NB4 (cell line): ENCODE results near the gene PPHLN1.

Experiments
- CTCF ChIP-seq: IDR thresholded peaks from one replicate; pipeline ENCODE4 v1.5.1; 2012; ENCODE audit warnings: low read depth, low read length
- MYC ChIP-seq: IDR thresholded peaks from 2 replicates; pipeline ENCODE4 v1.6.1; 2011; ENCODE audit warnings: low read depth, low read length
- POLR2A ChIP-seq: IDR thresholded peaks from 2 replicates; pipeline ENCODE4 v1.6.1; 2011; ENCODE audit warnings: mild to moderate bottlenecking; ENCODE audit not compliant: insufficient read length; ENCODE audit errors: extremely low read depth
- TF ChIP-seq, protein P1 (sequence below): IDR thresholded peaks from 2 replicates; pipeline ENCODE4 v1.6.1; 2011; ENCODE audit warnings: low read depth, low read length

DNA sequence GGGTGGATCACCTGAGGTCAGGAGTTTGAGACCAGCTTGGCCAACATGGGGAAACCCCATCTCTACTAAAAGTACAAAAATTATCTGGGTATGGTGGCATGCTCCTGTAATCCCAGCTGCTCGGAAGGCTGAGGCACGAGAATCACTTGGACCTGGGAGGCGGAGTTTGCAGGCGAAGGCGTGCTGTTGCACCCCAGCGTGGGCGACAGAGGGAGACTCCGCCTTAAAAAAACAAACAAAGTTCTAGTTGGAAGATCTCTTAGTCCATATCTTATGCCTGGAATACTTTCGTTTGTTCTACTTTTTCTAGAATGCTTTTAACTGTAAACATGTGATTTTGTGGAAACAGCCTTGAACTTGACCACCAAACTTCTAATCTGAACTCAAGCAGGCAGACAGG, 38.7 kb downstream of the PPHLN1 start:
- no peak for TF ChIP-seq CTCF
- no peak for TF ChIP-seq POLR2A
- TF ChIP-seq, protein P1, sequence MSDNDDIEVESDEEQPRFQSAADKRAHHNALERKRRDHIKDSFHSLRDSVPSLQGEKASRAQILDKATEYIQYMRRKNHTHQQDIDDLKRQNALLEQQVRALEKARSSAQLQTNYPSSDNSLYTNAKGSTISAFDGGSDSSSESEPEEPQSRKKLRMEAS, result no peak
- TF ChIP-seq MYC, result no peak
